ENCODE measurements around the gene SCGB1A1. TPM values are rescaled to one million over a fixed set of nuclear protein-coding genes. Genes with fewer than 3 reads are reported as not detected.

The SCGB1A1 gene
- total RNA-seq, 1 donor: not detected

DNA sequence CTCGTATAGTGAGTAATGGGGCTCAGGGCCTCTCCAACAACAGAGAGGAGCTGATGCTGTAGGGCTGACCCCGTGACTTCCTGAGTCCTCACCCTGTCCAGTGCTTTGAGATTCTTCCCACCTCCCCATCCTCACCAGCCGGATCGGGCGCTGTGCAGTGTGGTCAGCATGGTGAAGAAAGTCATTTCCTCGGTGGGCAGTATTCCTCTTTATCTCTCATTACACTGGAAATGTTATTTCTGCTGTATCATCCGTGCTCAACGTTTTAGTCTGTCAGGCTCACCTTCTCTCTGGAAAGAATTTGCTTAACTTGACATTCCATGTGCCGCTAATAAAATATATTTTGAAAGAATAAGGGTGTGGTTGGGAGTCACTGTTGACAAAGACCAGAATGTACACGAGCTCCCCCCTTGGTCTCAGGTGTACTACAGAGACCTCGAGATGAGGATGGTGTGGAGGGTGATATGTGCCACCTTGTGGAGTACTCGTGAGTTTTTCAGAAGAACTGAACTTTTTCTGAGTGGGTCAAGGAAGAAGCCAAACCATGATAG, 25.7 kb upstream of the SCGB1A1 start:
- Histone ChIP-seq H2AFZ (ENCODE audit: low read length) (no peak overlapping the region), H3K79me2 (ENCODE audit: insufficient read depth, low read length) (no peaks in the 10 kb centered on the region), H3K27ac (ENCODE audit: low read depth, low read length) (no peak overlapping the region), H3K4me2 (ENCODE audit: insufficient read depth, low read length) (no peak overlapping the region), H3K36me3 (ENCODE audit: insufficient read depth, low read length) (no peaks in the 10 kb centered on the region), H3K4me1 (ENCODE audit: insufficient read depth, low read length) (peaks cover 10% of the 10 kb centered on the region), H3K27me3 (ENCODE audit: insufficient read depth, low read length) (peaks cover 16% of the 10 kb centered on the region), H3K9me3 (ENCODE audit: low read depth, low read length) (no peaks in the 10 kb centered on the region), H3K4me3 (ENCODE audit: insufficient read depth, low read length) (no peak overlapping the region), H4K20me1 (ENCODE audit: insufficient read depth, low read length) (no peaks in the 10 kb centered on the region)
- TF ChIP-seq, protein P1, sequence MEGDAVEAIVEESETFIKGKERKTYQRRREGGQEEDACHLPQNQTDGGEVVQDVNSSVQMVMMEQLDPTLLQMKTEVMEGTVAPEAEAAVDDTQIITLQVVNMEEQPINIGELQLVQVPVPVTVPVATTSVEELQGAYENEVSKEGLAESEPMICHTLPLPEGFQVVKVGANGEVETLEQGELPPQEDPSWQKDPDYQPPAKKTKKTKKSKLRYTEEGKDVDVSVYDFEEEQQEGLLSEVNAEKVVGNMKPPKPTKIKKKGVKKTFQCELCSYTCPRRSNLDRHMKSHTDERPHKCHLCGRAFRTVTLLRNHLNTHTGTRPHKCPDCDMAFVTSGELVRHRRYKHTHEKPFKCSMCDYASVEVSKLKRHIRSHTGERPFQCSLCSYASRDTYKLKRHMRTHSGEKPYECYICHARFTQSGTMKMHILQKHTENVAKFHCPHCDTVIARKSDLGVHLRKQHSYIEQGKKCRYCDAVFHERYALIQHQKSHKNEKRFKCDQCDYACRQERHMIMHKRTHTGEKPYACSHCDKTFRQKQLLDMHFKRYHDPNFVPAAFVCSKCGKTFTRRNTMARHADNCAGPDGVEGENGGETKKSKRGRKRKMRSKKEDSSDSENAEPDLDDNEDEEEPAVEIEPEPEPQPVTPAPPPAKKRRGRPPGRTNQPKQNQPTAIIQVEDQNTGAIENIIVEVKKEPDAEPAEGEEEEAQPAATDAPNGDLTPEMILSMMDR (IDR thresholded peaks at IDR 0.05; ENCODE audit: extremely low read depth, low read depth, low read length): peak; percentile 15
- no peak for DNase-seq (ENCODE audit: insufficient read length, low spot score, missing footprints)

DNA sequence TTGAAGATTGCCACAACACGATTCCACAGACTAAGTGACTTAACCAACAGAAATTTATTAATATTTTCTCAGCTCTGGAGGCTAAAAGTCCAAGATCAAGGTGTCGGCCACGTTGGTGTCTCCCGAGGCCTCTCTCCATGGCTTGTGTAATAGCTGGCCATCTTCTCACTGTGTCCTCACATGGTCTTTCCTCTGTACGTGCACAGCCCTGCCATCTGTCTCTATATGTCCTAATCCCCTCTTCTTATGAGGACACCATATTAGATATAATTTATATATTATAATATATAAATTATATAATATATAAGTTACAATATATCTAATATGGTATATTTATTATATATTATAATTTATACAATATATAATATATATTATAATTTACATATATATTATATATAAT, 25.1 kb upstream of the SCGB1A1 start:
- Histone ChIP-seq H3K4me1 (ENCODE audit: insufficient read depth, low read length) (peaks cover 16% of the 10 kb centered on the region), H3K4me3 (ENCODE audit: insufficient read depth, low read length) (no peak overlapping the region), H3K79me2 (ENCODE audit: insufficient read depth, low read length) (no peaks in the 10 kb centered on the region), H4K20me1 (ENCODE audit: insufficient read depth, low read length) (no peaks in the 10 kb centered on the region), H3K27me3 (ENCODE audit: insufficient read depth, low read length) (peaks cover 14% of the 10 kb centered on the region), H3K36me3 (ENCODE audit: insufficient read depth, low read length) (no peaks in the 10 kb centered on the region), H3K9me3 (ENCODE audit: low read depth, low read length) (no peaks in the 10 kb centered on the region), H3K4me2 (ENCODE audit: insufficient read depth, low read length) (no peak overlapping the region), H3K27ac (ENCODE audit: low read depth, low read length) (no peak overlapping the region), H2AFZ (ENCODE audit: low read length) (no peak overlapping the region)
- DNase-seq (ENCODE audit: insufficient read length, low spot score, missing footprints): no peak
- TF ChIP-seq, protein P1 (IDR thresholded peaks at IDR 0.05; ENCODE audit: extremely low read depth, low read depth, low read length): no peak

DNA sequence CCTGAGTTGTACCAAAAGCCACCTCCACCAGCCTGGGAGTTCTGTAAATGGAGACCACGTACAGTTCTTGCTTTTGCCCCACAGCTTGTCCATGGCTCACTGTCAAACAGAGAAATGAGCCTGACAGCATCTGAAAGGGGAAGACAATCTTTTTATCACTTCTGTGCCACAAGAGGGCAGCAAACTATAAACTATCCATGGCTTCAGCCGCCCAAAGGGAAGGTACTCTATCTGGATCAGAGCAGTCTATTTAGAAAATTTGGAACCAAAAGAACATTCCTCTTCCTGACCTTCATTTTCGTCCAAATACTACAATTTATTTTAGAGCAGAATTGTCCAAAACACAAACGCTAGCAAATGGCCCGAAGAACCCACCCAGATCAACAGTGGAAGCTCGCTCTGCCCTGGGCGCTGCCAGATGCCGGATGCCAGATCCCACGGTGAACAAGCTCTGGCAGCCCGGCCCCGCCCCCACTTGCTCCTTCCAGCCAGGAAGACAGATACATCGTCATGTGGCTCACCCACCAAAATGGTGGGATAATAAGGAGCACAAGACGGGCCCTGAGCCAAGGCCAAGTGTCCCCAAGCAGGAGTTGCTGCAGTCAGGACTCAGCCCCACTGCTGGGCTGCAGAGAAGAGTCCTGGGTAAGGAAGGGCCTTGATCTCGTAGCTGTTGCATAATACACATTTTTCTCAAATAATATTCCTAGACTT, 23.9 kb upstream of the SCGB1A1 start:
- Histone ChIP-seq H3K4me2 (ENCODE audit: insufficient read depth, low read length) (peak overlapping the region; percentile 92), H3K79me2 (ENCODE audit: insufficient read depth, low read length) (no peaks in the 10 kb centered on the region), H3K4me1 (ENCODE audit: insufficient read depth, low read length) (peaks cover 21% of the 10 kb centered on the region), H2AFZ (ENCODE audit: low read length) (peak overlapping the region; percentile 96), H4K20me1 (ENCODE audit: insufficient read depth, low read length) (no peaks in the 10 kb centered on the region), H3K27ac (ENCODE audit: low read depth, low read length) (peak overlapping the region; percentile 27), H3K9me3 (ENCODE audit: low read depth, low read length) (no peaks in the 10 kb centered on the region), H3K27me3 (ENCODE audit: insufficient read depth, low read length) (peaks cover 5% of the 10 kb centered on the region), H3K4me3 (ENCODE audit: insufficient read depth, low read length) (peak overlapping the region; percentile 70), H3K36me3 (ENCODE audit: insufficient read depth, low read length) (no peaks in the 10 kb centered on the region)
- TF ChIP-seq, protein P1 (IDR thresholded peaks at IDR 0.05; ENCODE audit: extremely low read depth, low read depth, low read length): peak; percentile 76
- peak; percentile 95 for DNase-seq (ENCODE audit: insufficient read length, low spot score, missing footprints)

DNA sequence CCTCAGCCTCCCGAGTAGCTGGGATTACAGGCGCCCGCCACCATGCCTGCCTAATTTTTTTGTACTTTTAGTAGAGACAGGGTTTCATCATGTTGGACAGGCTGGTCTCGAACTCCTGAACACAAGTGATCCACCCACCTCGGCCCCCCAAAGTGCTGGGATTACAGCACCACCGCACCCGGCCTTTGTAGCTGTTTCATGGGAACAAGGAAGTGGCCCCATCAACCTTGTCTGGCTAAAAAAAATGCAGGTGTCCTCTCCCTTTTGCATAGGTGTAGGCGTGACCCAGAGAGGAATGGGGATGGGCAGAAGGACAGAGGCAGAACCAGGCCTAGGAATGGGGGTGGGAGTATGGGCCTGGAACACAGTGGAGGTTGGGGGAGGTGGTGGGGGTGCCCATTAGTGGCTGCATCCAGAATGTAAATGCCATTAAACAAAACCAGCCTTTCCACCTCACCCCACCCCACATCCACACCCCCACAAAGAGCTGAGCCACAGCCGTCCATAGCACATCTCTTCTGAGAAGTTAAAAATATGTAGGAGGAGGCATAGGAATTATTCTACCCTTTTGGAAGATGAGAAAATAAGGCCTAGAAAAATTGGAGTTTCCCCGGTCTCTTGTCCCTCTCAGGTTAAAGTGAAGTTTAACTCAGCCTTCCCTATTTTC, 22.8 kb upstream of the SCGB1A1 start:
- Histone ChIP-seq H3K27ac (ENCODE audit: low read depth, low read length) (no peak overlapping the region), H3K4me1 (ENCODE audit: insufficient read depth, low read length) (peaks cover 32% of the 10 kb centered on the region), H3K79me2 (ENCODE audit: insufficient read depth, low read length) (no peaks in the 10 kb centered on the region), H3K4me3 (ENCODE audit: insufficient read depth, low read length) (no peak overlapping the region), H3K27me3 (ENCODE audit: insufficient read depth, low read length) (peaks cover 3% of the 10 kb centered on the region), H4K20me1 (ENCODE audit: insufficient read depth, low read length) (no peaks in the 10 kb centered on the region), H2AFZ (ENCODE audit: low read length) (no peak overlapping the region), H3K36me3 (ENCODE audit: insufficient read depth, low read length) (no peaks in the 10 kb centered on the region), H3K9me3 (ENCODE audit: low read depth, low read length) (no peaks in the 10 kb centered on the region), H3K4me2 (ENCODE audit: insufficient read depth, low read length) (no peak overlapping the region)
- no peak for DNase-seq (ENCODE audit: insufficient read length, low spot score, missing footprints)
- TF ChIP-seq, protein P1 (IDR thresholded peaks at IDR 0.05; ENCODE audit: extremely low read depth, low read depth, low read length): no peak

Measured in osteoblast (primary cell).